WI38 (cell line): ENCODE results near the gene MED27.
A peak's percentile ranks its signal among the peaks of the same experiment; 100 is the strongest.

Experiments
- H3K4me3 ChIP-seq: 2 replicates; pipeline ENCODE4 v1.5.1; 2011; ENCODE audit warnings: low read depth, mild to moderate bottlenecking, control low read depth, low read length
- TF ChIP-seq, protein P1 (sequence below): IDR thresholded peaks from 2 replicates; pipeline ENCODE4 v1.5.1; 2012; ENCODE audit warnings: low read depth, mild to moderate bottlenecking, control low read depth, low read length

MED27 gene

DNA sequence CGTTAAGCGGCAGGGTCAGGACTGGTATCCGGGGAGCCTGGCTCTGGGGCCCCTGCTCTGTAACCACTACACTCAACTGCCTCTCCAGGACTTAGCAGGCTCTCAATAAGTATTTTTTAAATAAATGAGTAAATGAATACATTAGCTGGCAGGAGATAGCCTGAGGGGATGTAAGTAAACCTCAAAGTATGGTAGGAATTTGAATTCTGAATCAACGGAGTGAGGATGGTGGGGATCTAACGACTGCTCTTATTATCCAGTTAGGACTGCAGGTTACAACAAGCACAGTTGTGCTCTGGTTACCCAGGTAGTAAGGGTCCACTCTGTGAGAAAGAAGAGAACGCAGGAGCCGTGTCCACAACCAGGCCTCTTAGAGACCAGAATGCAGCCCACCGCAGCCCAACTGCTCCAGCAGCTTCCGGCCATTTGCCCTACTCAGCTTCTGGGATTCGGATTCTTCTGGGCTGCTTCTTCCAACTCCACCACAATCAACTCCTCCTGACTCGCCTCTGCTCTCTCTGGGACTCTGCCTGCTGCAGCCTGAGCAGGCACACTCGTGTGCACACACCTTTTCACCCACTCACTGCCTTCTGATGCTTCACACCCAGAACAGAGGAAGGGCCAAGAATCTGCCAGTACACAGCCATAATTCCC, 52.6 kb downstream of the MED27 start:
- H3K4me3 ChIP-seq, result peak overlapping the region; percentile 24; the same call in 1 of the 2 replicates
- TF ChIP-seq, protein P1, sequence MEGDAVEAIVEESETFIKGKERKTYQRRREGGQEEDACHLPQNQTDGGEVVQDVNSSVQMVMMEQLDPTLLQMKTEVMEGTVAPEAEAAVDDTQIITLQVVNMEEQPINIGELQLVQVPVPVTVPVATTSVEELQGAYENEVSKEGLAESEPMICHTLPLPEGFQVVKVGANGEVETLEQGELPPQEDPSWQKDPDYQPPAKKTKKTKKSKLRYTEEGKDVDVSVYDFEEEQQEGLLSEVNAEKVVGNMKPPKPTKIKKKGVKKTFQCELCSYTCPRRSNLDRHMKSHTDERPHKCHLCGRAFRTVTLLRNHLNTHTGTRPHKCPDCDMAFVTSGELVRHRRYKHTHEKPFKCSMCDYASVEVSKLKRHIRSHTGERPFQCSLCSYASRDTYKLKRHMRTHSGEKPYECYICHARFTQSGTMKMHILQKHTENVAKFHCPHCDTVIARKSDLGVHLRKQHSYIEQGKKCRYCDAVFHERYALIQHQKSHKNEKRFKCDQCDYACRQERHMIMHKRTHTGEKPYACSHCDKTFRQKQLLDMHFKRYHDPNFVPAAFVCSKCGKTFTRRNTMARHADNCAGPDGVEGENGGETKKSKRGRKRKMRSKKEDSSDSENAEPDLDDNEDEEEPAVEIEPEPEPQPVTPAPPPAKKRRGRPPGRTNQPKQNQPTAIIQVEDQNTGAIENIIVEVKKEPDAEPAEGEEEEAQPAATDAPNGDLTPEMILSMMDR, result no peak

DNA sequence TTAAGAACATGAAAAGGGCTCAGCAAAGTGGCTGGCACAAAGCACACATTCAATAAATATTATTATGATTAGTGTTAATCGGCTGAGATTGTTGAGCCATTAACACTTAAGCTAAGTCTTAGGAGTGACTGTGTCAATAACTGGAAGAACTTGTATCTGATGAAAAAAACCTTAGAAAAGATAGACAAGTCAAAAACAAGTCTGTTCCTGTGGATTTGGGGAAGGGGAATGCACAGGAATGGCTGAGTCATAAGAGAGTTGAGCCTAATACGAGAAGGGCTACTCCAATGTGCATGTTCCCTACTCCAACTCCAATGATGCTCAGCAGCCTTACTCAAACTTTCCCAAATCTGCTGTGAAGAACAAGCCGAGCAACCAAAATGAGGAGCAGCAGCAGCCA, 53.9 kb downstream of the MED27 start:
- H3K4me3 ChIP-seq, result no peak overlapping the region
- TF ChIP-seq, protein P1, result no peak

DNA sequence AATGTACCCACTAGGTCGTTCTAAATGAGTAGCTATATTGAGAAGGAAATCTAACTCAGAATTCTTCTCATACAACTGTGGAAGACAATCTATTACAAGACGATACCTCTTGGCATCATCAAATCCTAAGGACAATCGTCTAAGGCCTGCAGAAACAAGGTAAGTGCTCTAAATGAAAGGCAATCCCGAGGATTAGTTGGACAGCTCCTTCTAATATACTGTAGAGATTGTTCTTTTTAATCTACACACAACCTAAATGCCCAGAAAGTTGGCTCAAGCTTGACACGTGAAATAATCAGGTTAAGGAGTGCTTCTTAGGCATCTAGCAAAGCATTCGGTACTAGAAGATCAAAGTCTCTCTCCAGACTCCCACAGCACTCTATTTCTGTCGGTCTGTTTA, 55.1 kb downstream of the MED27 start:
- H3K4me3 ChIP-seq, result no peak overlapping the region
- TF ChIP-seq, protein P1, result no peak

DNA sequence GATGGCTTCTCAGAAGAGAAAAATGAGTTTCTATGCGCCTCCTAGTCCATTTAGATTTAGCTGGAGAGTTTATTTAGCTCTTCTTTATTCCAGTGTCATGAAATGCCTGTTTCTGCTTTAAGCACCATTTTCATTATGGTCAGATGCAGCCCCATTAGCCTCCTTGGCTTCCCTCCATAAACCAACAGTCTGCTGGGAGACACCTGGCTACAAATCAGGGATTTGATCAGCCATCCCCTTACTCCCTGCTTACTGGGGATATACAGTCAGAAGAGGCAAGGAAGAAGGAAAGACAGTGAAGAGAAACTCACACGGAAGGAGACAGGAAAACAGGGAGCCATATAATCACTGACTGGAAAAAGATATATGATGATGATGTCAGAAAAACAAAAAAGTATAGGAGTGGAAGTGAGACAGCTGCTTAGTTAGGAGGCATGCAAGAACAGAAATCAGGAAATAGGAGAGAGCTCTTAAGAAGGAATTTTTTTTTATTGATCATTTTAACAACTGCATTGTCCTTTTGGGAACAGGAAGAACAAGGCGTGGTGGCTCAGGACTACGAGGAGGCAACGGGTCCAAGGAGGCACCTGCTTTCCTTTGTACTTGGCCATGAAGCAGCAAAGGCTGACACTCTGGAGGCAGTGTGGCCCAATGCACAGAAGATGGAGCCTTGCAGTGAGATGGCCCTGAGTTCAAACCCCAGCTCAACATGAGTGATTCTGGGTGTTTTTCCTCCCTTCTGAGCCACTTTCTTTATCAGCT, 56.1 kb downstream of the MED27 start:
- H3K4me3 ChIP-seq, result no peak overlapping the region
- TF ChIP-seq, protein P1, result no peak

DNA sequence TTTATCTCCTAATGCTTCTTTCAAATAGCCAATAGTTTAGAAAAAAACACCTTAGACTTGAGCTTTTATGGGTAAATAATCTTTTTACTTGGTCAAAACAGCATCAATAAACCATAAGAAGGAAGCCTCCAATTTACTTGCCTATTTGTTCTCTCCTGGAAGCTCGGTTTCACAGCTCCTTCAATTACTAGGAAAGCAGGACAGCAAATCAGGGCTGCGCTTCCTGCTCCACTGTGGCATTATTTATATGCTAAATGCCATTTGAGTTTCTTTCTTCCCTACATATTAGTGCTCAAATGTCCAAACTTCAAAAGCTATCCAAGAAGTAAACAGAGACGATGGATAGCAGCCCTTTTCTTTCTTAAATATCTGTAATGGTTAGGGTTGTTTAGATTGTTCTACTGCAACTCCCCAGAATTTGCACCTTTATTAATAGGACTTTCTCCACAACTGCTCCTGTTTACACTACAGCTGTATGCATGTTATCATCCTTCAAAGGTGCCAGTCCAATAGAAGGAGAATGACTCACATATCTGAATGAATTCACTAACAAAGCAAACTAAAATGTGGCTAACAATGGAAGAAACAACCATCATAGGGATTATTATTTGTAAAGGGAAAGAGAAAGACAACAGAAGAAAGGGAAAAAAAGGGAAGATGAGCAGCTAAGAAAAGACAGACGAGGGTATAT, 58.7 kb downstream of the MED27 start:
- H3K4me3 ChIP-seq, result no peak overlapping the region
- TF ChIP-seq, protein P1, result no peak

DNA sequence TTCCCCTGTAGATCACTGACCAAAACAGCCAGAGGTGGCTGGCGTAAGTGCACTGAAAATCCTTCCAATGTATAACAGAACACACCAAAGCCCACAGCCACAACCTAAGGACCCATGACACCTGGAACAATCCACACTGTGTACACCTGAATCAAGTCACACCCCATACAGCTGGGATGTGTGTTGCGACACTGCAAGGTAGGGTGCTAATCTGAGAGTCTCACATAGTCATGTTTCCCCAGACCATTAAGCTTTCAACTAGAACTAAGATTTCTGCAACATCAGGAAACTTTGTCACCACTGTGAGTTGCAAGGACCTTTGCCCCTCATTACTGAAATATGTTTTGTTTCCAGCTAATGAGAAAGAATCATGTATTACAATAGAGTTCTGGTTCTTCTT, 59.4 kb downstream of the MED27 start:
- TF ChIP-seq, protein P1, result no peak
- H3K4me3 ChIP-seq, result no peak overlapping the region

DNA sequence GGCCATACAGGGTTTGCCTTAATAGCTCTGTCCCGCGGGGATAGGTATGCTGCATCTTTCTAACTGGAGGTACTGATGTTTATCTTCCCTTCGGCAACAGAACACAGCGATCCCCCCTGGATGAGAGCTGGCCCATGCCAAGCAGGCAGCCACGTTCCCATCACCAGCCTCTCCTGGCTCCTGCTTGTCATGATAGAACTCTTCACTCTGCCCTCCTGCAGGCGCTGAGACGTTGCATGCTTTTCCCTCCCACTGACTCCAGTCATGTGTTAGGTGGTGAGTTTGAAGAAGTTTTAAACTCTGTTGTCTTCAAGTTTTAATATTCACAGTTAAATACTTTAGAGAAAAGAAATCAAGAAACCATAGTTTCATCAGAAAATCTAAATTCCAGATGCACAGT, 60.0 kb downstream of the MED27 start:
- H3K4me3 ChIP-seq, result no peak overlapping the region
- TF ChIP-seq, protein P1, result no peak
